ENCODE measurements around the gene MYO1D.

GRCh38 chr17:32696426-32696825 lies 180.5 kb downstream of the MYO1D start:
- no peak for TF ChIP-seq EZH2phosphoT487 (IDR thresholded peaks at IDR 0.05; ENCODE audit: low read length)
- no peak for TF ChIP-seq CTCF (IDR thresholded peaks at IDR 0.05; ENCODE audit: low read length)

Data from MM.1S (cell line).